ENCODE results near the gene FSTL4.
"Not testable (repeated sequence)": the region's sequence is repeated elsewhere in the genome, so short reads cannot be mapped to it uniquely, and the experiment has no call there.

FSTL4 gene

DNA sequence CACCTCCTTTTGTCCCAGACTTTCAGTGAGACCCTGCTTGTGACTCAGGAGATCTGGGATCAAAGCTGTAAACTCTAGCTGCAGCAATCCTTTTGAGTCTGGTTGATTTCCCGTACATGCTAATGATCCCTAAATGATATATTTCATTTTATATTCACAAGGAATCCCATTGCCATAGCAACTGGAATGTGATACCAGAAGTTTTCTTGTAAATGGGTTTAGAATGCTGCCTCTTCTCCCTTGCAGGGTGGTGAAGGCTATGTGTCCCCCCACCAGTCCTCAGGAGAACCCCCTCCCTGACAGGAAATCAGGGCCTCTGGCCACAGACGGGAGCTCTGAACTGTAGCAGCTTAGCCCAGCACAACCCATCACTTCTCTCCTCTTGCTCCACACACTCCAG is 215.0 kb downstream of the FSTL4 start:
- Histone ChIP-seq H3K9me2 (ENCODE audit: low read depth, low read length) (no peaks in the 10 kb centered on the region), H3K79me2 (ENCODE audit: insufficient read depth, low read length) (no peaks in the 10 kb centered on the region), H2AFZ (ENCODE audit: low read length) (no peak overlapping the region), H3K9me3 (ENCODE audit: low read length) (no peaks in the 10 kb centered on the region), H3F3A (ENCODE audit: insufficient read depth, low read length) (no peaks in the 10 kb centered on the region), H3K27ac (ENCODE audit: low read depth, low read length, poor library complexity, severe bottlenecking) (no peak overlapping the region), H3K27me3 (ENCODE audit: insufficient read depth, low read length) (peaks cover 10% of the 10 kb centered on the region; the same call in 1 of the 2 replicates), H4K20me1 (ENCODE audit: insufficient read depth, low read length) (no peaks in the 10 kb centered on the region), H3K4me1 (ENCODE audit: insufficient read depth, low read length, severe bottlenecking) (no peaks in the 10 kb centered on the region), H3K9ac (ENCODE audit: low read length) (no peak overlapping the region), H3K4me3 (ENCODE audit: low read depth, low read length, poor library complexity, severe bottlenecking) (no peak overlapping the region), H3K36me3 (ENCODE audit: insufficient read depth, low read length) (no peaks in the 10 kb centered on the region), H3K4me2 (ENCODE audit: low read length) (no peak overlapping the region)
- no peak for TF ChIP-seq CTCF (IDR thresholded peaks at IDR 0.05; ENCODE audit: low read length)
- TF ChIP-seq EZH2 (IDR thresholded peaks at IDR 0.05; ENCODE audit: borderline replicate concordance, low read length), result no peak

GRCh38 chr5:133396814-133397213 is 215.5 kb downstream of the FSTL4 start:
- Histone ChIP-seq H3K4me3 (ENCODE audit: low read depth, low read length, poor library complexity, severe bottlenecking) (no peak overlapping the region), H3K9ac (ENCODE audit: low read length) (no peak overlapping the region), H3K79me2 (ENCODE audit: insufficient read depth, low read length) (no peaks in the 10 kb centered on the region), H2AFZ (ENCODE audit: low read length) (no peak overlapping the region), H3K9me3 (ENCODE audit: low read length) (no peaks in the 10 kb centered on the region), H3K9me2 (ENCODE audit: low read depth, low read length) (no peaks in the 10 kb centered on the region), H3K36me3 (ENCODE audit: insufficient read depth, low read length) (no peaks in the 10 kb centered on the region), H3F3A (ENCODE audit: insufficient read depth, low read length) (no peaks in the 10 kb centered on the region), H4K20me1 (ENCODE audit: insufficient read depth, low read length) (no peaks in the 10 kb centered on the region), H3K4me1 (ENCODE audit: insufficient read depth, low read length, severe bottlenecking) (no peaks in the 10 kb centered on the region), H3K27me3 (ENCODE audit: insufficient read depth, low read length) (peaks cover 10% of the 10 kb centered on the region; the same call in 1 of the 2 replicates), H3K4me2 (ENCODE audit: low read length) (no peak overlapping the region), H3K27ac (ENCODE audit: low read depth, low read length, poor library complexity, severe bottlenecking) (no peak overlapping the region)
- no peak for TF ChIP-seq CTCF (IDR thresholded peaks at IDR 0.05; ENCODE audit: low read length)
- no peak for TF ChIP-seq EZH2 (IDR thresholded peaks at IDR 0.05; ENCODE audit: borderline replicate concordance, low read length)

DNA sequence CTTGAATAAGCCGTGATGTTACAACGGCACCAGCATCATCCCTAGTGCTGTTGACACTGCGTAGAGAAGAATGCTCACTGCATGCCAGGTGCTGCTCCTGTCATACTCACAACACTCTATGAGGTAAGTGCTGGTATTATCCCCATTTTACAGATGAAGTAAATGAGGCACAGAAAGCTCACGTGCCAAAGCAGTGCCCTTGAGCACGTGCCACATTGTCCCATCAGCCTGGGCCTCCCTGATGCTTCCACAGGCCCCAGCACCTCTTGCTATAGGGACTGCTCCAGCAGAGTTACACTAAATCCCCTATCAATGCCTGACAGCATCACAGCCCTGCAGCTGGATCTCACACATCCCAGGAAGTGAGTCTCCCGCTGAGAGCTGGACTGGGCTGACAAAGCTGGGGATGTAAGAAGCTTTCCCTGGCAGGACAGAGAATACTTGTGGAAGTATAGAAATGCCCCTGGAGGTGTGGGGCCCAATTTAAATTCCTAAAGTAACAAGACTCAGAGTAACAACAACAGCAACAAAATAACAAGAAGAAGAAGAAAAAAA is 216.1 kb downstream of the FSTL4 start:
- no peaks in the 10 kb centered on the region for H3K79me2 ChIP-seq (ENCODE audit: insufficient read depth, low read length)
- H3K9me3 ChIP-seq (ENCODE audit: low read length), result no peaks in the 10 kb centered on the region
- no peak overlapping the region for H2AFZ ChIP-seq (ENCODE audit: low read length)
- no peaks in the 10 kb centered on the region for H3F3A ChIP-seq (ENCODE audit: insufficient read depth, low read length)
- no peak overlapping the region for H3K27ac ChIP-seq (ENCODE audit: low read depth, low read length, poor library complexity, severe bottlenecking)
- H3K4me2 ChIP-seq (ENCODE audit: low read length), result no peak overlapping the region
- no peaks in the 10 kb centered on the region for H4K20me1 ChIP-seq (ENCODE audit: insufficient read depth, low read length)
- H3K9me2 ChIP-seq (ENCODE audit: low read depth, low read length), result no peaks in the 10 kb centered on the region
- no peak overlapping the region for H3K4me3 ChIP-seq (ENCODE audit: low read depth, low read length, poor library complexity, severe bottlenecking)
- peaks cover 10% of the 10 kb centered on the region; the same call in 1 of the 2 replicates for H3K27me3 ChIP-seq (ENCODE audit: insufficient read depth, low read length)
- H3K4me1 ChIP-seq (ENCODE audit: insufficient read depth, low read length, severe bottlenecking), result no peaks in the 10 kb centered on the region
- TF ChIP-seq CTCF (IDR thresholded peaks at IDR 0.05; ENCODE audit: low read length), result no peak
- TF ChIP-seq EZH2 (IDR thresholded peaks at IDR 0.05; ENCODE audit: borderline replicate concordance, low read length), result no peak
- H3K36me3 ChIP-seq (ENCODE audit: insufficient read depth, low read length), result no peaks in the 10 kb centered on the region
- no peak overlapping the region for H3K9ac ChIP-seq (ENCODE audit: low read length)

GRCh38 chr5:133395207-133395606 is 217.1 kb downstream of the FSTL4 start:
- H3K9me3 ChIP-seq (ENCODE audit: low read length); H3K9me2 ChIP-seq (ENCODE audit: low read depth, low read length); H3K9ac ChIP-seq (ENCODE audit: low read length); H3K4me1 ChIP-seq (ENCODE audit: insufficient read depth, low read length, severe bottlenecking); H3K4me2 ChIP-seq (ENCODE audit: low read length); H4K20me1 ChIP-seq (ENCODE audit: insufficient read depth, low read length); H3K27ac ChIP-seq (ENCODE audit: low read depth, low read length, poor library complexity, severe bottlenecking); H3K79me2 ChIP-seq (ENCODE audit: insufficient read depth, low read length); H3F3A ChIP-seq (ENCODE audit: insufficient read depth, low read length); H3K27me3 ChIP-seq (ENCODE audit: insufficient read depth, low read length); H3K36me3 ChIP-seq (ENCODE audit: insufficient read depth, low read length); H2AFZ ChIP-seq (ENCODE audit: low read length); H3K4me3 ChIP-seq (ENCODE audit: low read depth, low read length, poor library complexity, severe bottlenecking): not testable (repeated sequence)

GRCh38 chr5:133394477-133394817 is 217.9 kb downstream of the FSTL4 start:
- H3K4me1 ChIP-seq (ENCODE audit: insufficient read depth, low read length, severe bottlenecking); H3K9me3 ChIP-seq (ENCODE audit: low read length); H3K4me3 ChIP-seq (ENCODE audit: low read depth, low read length, poor library complexity, severe bottlenecking); H3K9ac ChIP-seq (ENCODE audit: low read length); H3K27me3 ChIP-seq (ENCODE audit: insufficient read depth, low read length); H3F3A ChIP-seq (ENCODE audit: insufficient read depth, low read length); H3K36me3 ChIP-seq (ENCODE audit: insufficient read depth, low read length); H2AFZ ChIP-seq (ENCODE audit: low read length); H3K4me2 ChIP-seq (ENCODE audit: low read length); H3K9me2 ChIP-seq (ENCODE audit: low read depth, low read length); H3K27ac ChIP-seq (ENCODE audit: low read depth, low read length, poor library complexity, severe bottlenecking); H3K79me2 ChIP-seq (ENCODE audit: insufficient read depth, low read length); H4K20me1 ChIP-seq (ENCODE audit: insufficient read depth, low read length): not testable (repeated sequence)
